HepG2 (cell line): ENCODE data around the gene PPDPF.

Experiments used
- ATF3 ChIP-seq: sonication (generic); formaldehyde crosslinking; IDR thresholded peaks from 2 replicates; pipeline ENCODE4 v1.4.0; 2020; ENCODE audit warnings: missing genetic modification reagents
- CCDC6 ChIP-seq: sonication (generic); formaldehyde crosslinking; IDR thresholded peaks from 2 replicates; pipeline ENCODE4 v1.8.1; 2022; ENCODE audit warnings: mild to moderate bottlenecking, missing genetic modification reagents, moderate library complexity
- CTCF ChIP-seq: sonication (generic); formaldehyde crosslinking; IDR thresholded peaks from 2 replicates; pipeline ENCODE4 v1.5.0; 2020; ENCODE audit warnings: mild to moderate bottlenecking, missing genetic modification reagents, moderate library complexity
- EZH2 ChIP-seq: conservative IDR thresholded peaks from 2 replicates; pipeline ENCODE4 v1.6.1; 2012; ENCODE audit warnings: mild to moderate bottlenecking, low read depth, low read length, moderate library complexity
- GABPA ChIP-seq, 2 experiments: IDR thresholded peaks; 2 replicates each; pipeline ENCODE4 v1.6.1; 2011 to 2016; ENCODE audit warnings: low read depth in 2 of 2, low read length in 1 of 2, missing biosample characterization in 1 of 2, missing genetic modification characterization in 1 of 2
- JDP2 ChIP-seq: sonication (generic); formaldehyde crosslinking; IDR thresholded peaks from 2 replicates; pipeline ENCODE4 v1.8.1; 2022; ENCODE audit warnings: missing genetic modification reagents, borderline replicate concordance
- MLXIP ChIP-seq: sonication (generic); formaldehyde crosslinking; IDR thresholded peaks from 2 replicates; pipeline ENCODE4 v1.9.0; 2021; ENCODE audit warnings: missing genetic modification reagents, borderline replicate concordance
- SMARCC2 ChIP-seq: fragments of 450-650 bp; IDR thresholded peaks from 2 replicates; pipeline ENCODE4 v1.6.1; 2017; ENCODE audit warnings: antibody characterized with exemption, mild to moderate bottlenecking
- ZBTB7B ChIP-seq: sonication (generic); formaldehyde crosslinking; IDR thresholded peaks from 2 replicates; pipeline ENCODE4 v1.4.0; 2020; ENCODE audit warnings: missing genetic modification reagents
- ZNF142 ChIP-seq: sonication (generic); formaldehyde crosslinking; IDR thresholded peaks from 2 replicates; pipeline ENCODE4 v1.4.0; 2020; ENCODE audit warnings: missing genetic modification reagents
- ZNF205 ChIP-seq: IDR thresholded peaks from 2 replicates; pipeline ENCODE4 v1.6.1; 2018; ENCODE audit warnings: missing biosample characterization, missing genetic modification reagents
- ZNF343 ChIP-seq: sonication (generic); formaldehyde crosslinking; IDR thresholded peaks from 2 replicates; pipeline ENCODE4 v1.4.0; 2020; ENCODE audit warnings: mild to moderate bottlenecking, missing genetic modification reagents
- ZNF414 ChIP-seq: sonication (generic); formaldehyde crosslinking; IDR thresholded peaks from 2 replicates; pipeline ENCODE4 v1.5.0; 2020; ENCODE audit warnings: missing genetic modification reagents

- TF ChIP-seq ZNF414 (CRISPR knock-in tag): no peak
- TF ChIP-seq JDP2 (CRISPR knock-in tag): no peak
- no peak for TF ChIP-seq CCDC6 (CRISPR knock-in tag)
- no peak for TF ChIP-seq ATF3
- no peak for TF ChIP-seq ZNF343 (CRISPR knock-in tag)
- TF ChIP-seq ZBTB7B (CRISPR knock-in tag): no peak
- TF ChIP-seq EZH2: no peak
- TF ChIP-seq MLXIP (CRISPR knock-in tag): no peak
- TF ChIP-seq SMARCC2: no peak
- no peak for TF ChIP-seq CTCF (CRISPR knock-in tag)
- TF ChIP-seq ZNF142: no peak
- TF ChIP-seq ZNF205 (CRISPR knock-in tag): no peak
- no peak for TF ChIP-seq GABPA (IDR thresholded peaks at IDR 0.05; ENCODE audit: low read depth, low read length)
- TF ChIP-seq GABPA (CRISPR knock-in tag; IDR thresholded peaks at IDR 0.05; ENCODE audit: low read depth): no peak
Observed at GRCh38 chr20:63553933-63554290, 33.3 kb downstream of the PPDPF start, which contains the start of gene FNDC11.
